ENCODE data around the gene CRHBP. TPM values are rescaled to one million over a fixed set of nuclear protein-coding genes. Genes with fewer than 3 reads are reported as not detected.
A peak's percentile ranks its signal among the peaks of the same experiment; 100 is the strongest.

Gene CRHBP
- total and polyA plus RNA-seq, 2 donors (not counting 1 experiment from before 2014, with no cell fraction given): 0.17 TPM

DNA sequence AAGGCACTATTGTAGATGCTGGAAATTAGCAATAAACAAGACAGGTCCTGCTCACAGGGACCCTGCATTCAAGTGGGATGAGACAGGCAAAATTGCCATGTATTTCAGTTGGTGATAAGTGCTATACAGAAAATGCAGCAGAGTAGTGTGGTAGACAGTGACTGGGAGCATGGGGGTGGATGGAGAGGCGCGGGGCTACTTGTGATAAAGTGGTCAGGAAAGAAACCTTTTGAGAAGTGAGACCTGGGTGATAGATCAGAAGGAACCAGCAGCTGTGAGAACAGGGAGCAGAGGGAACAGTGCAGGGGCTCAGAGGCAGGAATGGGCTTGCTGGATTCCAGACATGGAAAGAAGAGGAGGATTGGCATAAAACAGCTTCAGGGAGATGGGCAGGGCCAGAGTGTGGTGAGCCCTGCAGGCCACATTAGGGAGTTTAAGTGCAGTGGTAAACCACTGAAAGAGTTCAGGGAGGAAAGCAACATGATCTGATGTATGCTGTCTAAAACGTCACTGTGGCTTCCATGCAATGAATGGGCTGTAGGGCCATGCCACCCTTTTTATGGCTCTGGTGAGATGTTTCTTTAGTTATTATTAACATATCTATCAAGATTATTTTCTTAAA lies 7.3 kb downstream of the CRHBP start:
- H3K9ac ChIP-seq (ENCODE audit: insufficient read depth, low read length): no peak overlapping the region
- no peak overlapping the region for H2AFZ ChIP-seq (ENCODE audit: low read length)
- H3K79me2 ChIP-seq (ENCODE audit: control insufficient read depth, insufficient read depth, low read length): no peaks in the 10 kb centered on the region
- no peak overlapping the region for H3K4me3 ChIP-seq (replicated peaks in 1 of 4; ENCODE audit: control extremely low read depth in 1 of 4, insufficient read depth in 1 of 4, low read depth in 3 of 4, low read length in 4 of 4)
- peak in 1 of 2 donors; percentile 73 for DNase-seq (ENCODE audit: low read depth in 2 of 2)
- no peaks in the 10 kb centered on the region for H3K9me3 ChIP-seq (ENCODE audit: control insufficient read depth, insufficient read depth, low read depth, low read length)
- no peaks in the 10 kb centered on the region for H3K36me3 ChIP-seq (ENCODE audit: control insufficient read depth, insufficient read depth, low read length)
- no peaks in the 10 kb centered on the region for H4K20me1 ChIP-seq (ENCODE audit: control insufficient read depth, extremely low read depth, insufficient read depth, low read length)
- no peak overlapping the region for H3K4me2 ChIP-seq (ENCODE audit: extremely low read depth, insufficient read depth, low read length)
- TF ChIP-seq, protein P1, sequence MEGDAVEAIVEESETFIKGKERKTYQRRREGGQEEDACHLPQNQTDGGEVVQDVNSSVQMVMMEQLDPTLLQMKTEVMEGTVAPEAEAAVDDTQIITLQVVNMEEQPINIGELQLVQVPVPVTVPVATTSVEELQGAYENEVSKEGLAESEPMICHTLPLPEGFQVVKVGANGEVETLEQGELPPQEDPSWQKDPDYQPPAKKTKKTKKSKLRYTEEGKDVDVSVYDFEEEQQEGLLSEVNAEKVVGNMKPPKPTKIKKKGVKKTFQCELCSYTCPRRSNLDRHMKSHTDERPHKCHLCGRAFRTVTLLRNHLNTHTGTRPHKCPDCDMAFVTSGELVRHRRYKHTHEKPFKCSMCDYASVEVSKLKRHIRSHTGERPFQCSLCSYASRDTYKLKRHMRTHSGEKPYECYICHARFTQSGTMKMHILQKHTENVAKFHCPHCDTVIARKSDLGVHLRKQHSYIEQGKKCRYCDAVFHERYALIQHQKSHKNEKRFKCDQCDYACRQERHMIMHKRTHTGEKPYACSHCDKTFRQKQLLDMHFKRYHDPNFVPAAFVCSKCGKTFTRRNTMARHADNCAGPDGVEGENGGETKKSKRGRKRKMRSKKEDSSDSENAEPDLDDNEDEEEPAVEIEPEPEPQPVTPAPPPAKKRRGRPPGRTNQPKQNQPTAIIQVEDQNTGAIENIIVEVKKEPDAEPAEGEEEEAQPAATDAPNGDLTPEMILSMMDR (conservative IDR thresholded peaks at IDR 0.05 in 1 of 2, IDR thresholded peaks at IDR 0.05 in 1 of 2; ENCODE audit: low read depth in 1 of 2, low read length in 2 of 2): no peak
- no peak for TF ChIP-seq EZH2 (IDR thresholded peaks at IDR 0.05; ENCODE audit: low read length, missing control alignments)
- no peaks in the 10 kb centered on the region for H3K4me1 ChIP-seq (ENCODE audit: control insufficient read depth, extremely low read depth, insufficient read depth, low read length)
- peaks cover 3% of the 10 kb centered on the region for H3K27me3 ChIP-seq (ENCODE audit: control insufficient read depth, insufficient read depth, low read length)
- H3K27ac ChIP-seq (ENCODE audit: insufficient read depth, low read length): no peak overlapping the region

DNA sequence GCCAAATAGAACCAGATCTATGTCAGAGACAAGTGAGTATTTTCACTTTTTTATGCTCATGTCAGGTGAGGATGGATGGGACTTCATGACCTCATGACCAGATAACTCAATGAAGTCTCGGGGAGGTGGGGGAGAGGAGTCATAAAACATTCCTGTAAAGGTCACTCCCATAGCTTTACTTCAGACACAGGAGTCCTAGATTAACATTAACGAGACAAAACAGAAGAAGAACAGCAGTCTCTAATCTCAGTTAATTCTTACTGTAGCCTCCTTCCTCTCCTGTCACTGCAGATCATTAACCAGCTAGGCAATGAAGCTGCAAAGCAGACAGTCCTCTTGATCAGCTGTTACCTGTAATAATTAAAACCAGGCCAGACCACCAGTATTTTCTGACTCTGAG lies 11.2 kb downstream of the CRHBP start:
- no peaks in the 10 kb centered on the region for H4K20me1 ChIP-seq (ENCODE audit: control insufficient read depth, extremely low read depth, insufficient read depth, low read length)

DNA sequence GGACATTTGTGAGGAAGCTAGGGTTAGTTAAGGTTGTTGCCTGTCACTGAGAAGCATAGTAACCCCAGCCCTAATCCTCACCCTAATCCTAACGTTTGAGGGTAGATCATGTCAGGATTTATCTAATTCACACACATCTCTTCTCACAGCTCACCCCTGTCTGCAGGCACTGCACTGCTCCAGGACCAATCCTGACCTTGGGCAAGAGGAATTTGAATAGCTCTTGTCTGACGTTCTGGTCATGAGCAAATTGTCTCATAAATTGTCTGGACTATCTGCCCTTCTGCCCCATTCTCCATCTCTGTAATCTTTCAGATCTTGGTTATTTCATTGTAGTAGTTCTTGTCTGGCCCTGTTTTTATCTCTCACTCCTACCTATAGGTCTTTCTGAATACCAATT lies 18.7 kb downstream of the CRHBP start:
- H3K4me3 ChIP-seq (replicated peaks in 1 of 4; ENCODE audit: control extremely low read depth in 1 of 4, insufficient read depth in 1 of 4, low read depth in 3 of 4, low read length in 4 of 4): no peak overlapping the region
- no peaks in the 10 kb centered on the region for H3K36me3 ChIP-seq (ENCODE audit: control insufficient read depth, insufficient read depth, low read length)
- no peaks in the 10 kb centered on the region for H3K9me3 ChIP-seq (ENCODE audit: control insufficient read depth, insufficient read depth, low read depth, low read length)
- no peak overlapping the region for H2AFZ ChIP-seq (ENCODE audit: low read length)
- no peaks in the 10 kb centered on the region for H4K20me1 ChIP-seq (ENCODE audit: control insufficient read depth, extremely low read depth, insufficient read depth, low read length)
- peaks cover 3% of the 10 kb centered on the region for H3K27me3 ChIP-seq (ENCODE audit: control insufficient read depth, insufficient read depth, low read length)
- no peaks in the 10 kb centered on the region for H3K4me1 ChIP-seq (ENCODE audit: control insufficient read depth, extremely low read depth, insufficient read depth, low read length)
- TF ChIP-seq, protein P1 (conservative IDR thresholded peaks at IDR 0.05 in 1 of 2, IDR thresholded peaks at IDR 0.05 in 1 of 2; ENCODE audit: low read depth in 1 of 2, low read length in 2 of 2): no peak
- TF ChIP-seq EZH2 (IDR thresholded peaks at IDR 0.05; ENCODE audit: low read length, missing control alignments): no peak
- no peak for DNase-seq (ENCODE audit: low read depth in 2 of 2)
- no peak overlapping the region for H3K27ac ChIP-seq (ENCODE audit: insufficient read depth, low read length)
- no peaks in the 10 kb centered on the region for H3K79me2 ChIP-seq (ENCODE audit: control insufficient read depth, insufficient read depth, low read length)
- H3K4me2 ChIP-seq (ENCODE audit: extremely low read depth, insufficient read depth, low read length): no peak overlapping the region
- no peak overlapping the region for H3K9ac ChIP-seq (ENCODE audit: insufficient read depth, low read length)

More for the DNA sequence above, 11.2 kb downstream of the CRHBP start:
- H3K4me2 ChIP-seq (ENCODE audit: extremely low read depth, insufficient read depth, low read length): no peak overlapping the region
- H3K36me3 ChIP-seq (ENCODE audit: control insufficient read depth, insufficient read depth, low read length): no peaks in the 10 kb centered on the region
- no peaks in the 10 kb centered on the region for H3K9me3 ChIP-seq (ENCODE audit: control insufficient read depth, insufficient read depth, low read depth, low read length)
- no peak for TF ChIP-seq EZH2 (IDR thresholded peaks at IDR 0.05; ENCODE audit: low read length, missing control alignments)
- TF ChIP-seq, protein P1 (conservative IDR thresholded peaks at IDR 0.05 in 1 of 2, IDR thresholded peaks at IDR 0.05 in 1 of 2; ENCODE audit: low read depth in 1 of 2, low read length in 2 of 2): no peak
- no peak overlapping the region for H2AFZ ChIP-seq (ENCODE audit: low read length)
- H3K79me2 ChIP-seq (ENCODE audit: control insufficient read depth, insufficient read depth, low read length): no peaks in the 10 kb centered on the region
- no peak overlapping the region for H3K27ac ChIP-seq (ENCODE audit: insufficient read depth, low read length)
- no peak overlapping the region for H3K9ac ChIP-seq (ENCODE audit: insufficient read depth, low read length)
- peaks cover 3% of the 10 kb centered on the region for H3K27me3 ChIP-seq (ENCODE audit: control insufficient read depth, insufficient read depth, low read length)
- no peaks in the 10 kb centered on the region for H3K4me1 ChIP-seq (ENCODE audit: control insufficient read depth, extremely low read depth, insufficient read depth, low read length)
- no peak overlapping the region for H3K4me3 ChIP-seq (replicated peaks in 1 of 4; ENCODE audit: control extremely low read depth in 1 of 4, insufficient read depth in 1 of 4, low read depth in 3 of 4, low read length in 4 of 4)
- no peak for DNase-seq (ENCODE audit: low read depth in 2 of 2)
